Neural progenitor cell (in vitro differentiated cells): Measurements from ENCODE around the gene ZBTB49. TPM values are rescaled to one million over a fixed set of nuclear protein-coding genes. Genes with fewer than 3 reads are reported as not detected.

ENCODE experiments used
- DNase-seq: peaks from one replicate; pipeline ENCODE4 v3.0.0-alpha.2; 2016; ENCODE audit warnings: low spot score
- H2AFZ ChIP-seq: fragments of 200-600 bp; sonication (generic); replicated peaks from 2 replicates; pipeline ENCODE4 v1.6.1; 2016; ENCODE audit warnings: antibody characterized with exemption
- H3F3A ChIP-seq: fragments of 200-600 bp; sonication (generic); 2 replicates; pipeline ENCODE4 v1.6.1; 2016; ENCODE audit warnings: antibody characterized with exemption, low read depth
- H3K27ac ChIP-seq: fragments of 200-600 bp; sonication (generic); 2 replicates; pipeline ENCODE4 v1.5.1; 2016; ENCODE audit warnings: mild to moderate bottlenecking
- H3K27me3 ChIP-seq: fragments of 200-600 bp; sonication (generic); 2 replicates; pipeline ENCODE4 v1.6.1; 2016; ENCODE audit warnings: mild to moderate bottlenecking, moderate library complexity
- H3K36me3 ChIP-seq: fragments of 200-600 bp; sonication (generic); 2 replicates; pipeline ENCODE4 v1.5.1; 2016
- H3K4me1 ChIP-seq: fragments of 200-600 bp; sonication (generic); 2 replicates; pipeline ENCODE4 v1.6.1; 2016; ENCODE audit warnings: mixed run types
- H3K4me2 ChIP-seq: fragments of 200-600 bp; sonication (generic); 2 replicates; pipeline ENCODE4 v1.6.1; 2016
- H3K4me3 ChIP-seq: fragments of 200-600 bp; sonication (generic); 2 replicates; pipeline ENCODE4 v1.5.1; 2016
- H3K79me2 ChIP-seq: fragments of 200-600 bp; sonication (generic); 2 replicates; pipeline ENCODE4 v1.6.1; 2016; ENCODE audit warnings: low read depth
- H3K9ac ChIP-seq: fragments of 200-600 bp; sonication (generic); 2 replicates; pipeline ENCODE4 v1.6.1; 2016
- H3K9me3 ChIP-seq: fragments of 200-600 bp; sonication (generic); 2 replicates; pipeline ENCODE4 v1.5.1; 2016; ENCODE audit warnings: low read depth
- H4K20me1 ChIP-seq: fragments of 200-600 bp; sonication (generic); 2 replicates; pipeline ENCODE4 v1.6.1; 2016; ENCODE audit warnings: low read depth
- H3K27ac Mint-ChIP-seq: 3 replicates; pipeline ENCODE4 v1.8.0; 2021; ENCODE audit warnings: mixed read lengths
- H3K27me3 Mint-ChIP-seq: 2 replicates; pipeline ENCODE4 v1.8.0; 2022; ENCODE audit warnings: low read depth, mild to moderate bottlenecking, inconsistent platforms, moderate library complexity, mixed read lengths; ENCODE audit not compliant: insufficient read depth
- H3K36me3 Mint-ChIP-seq: 3 replicates; pipeline ENCODE4 v1.8.0; 2021; ENCODE audit warnings: mixed read lengths
- H3K4me1 Mint-ChIP-seq: 3 replicates; pipeline ENCODE4 v1.8.0; 2021; ENCODE audit warnings: mixed read lengths
- H3K4me3 Mint-ChIP-seq: 3 replicates; pipeline ENCODE4 v1.8.0; 2021; ENCODE audit warnings: mild to moderate bottlenecking, moderate library complexity, mixed read lengths
- H3K9me3 Mint-ChIP-seq: 3 replicates; pipeline ENCODE4 v1.8.0; 2020; ENCODE audit warnings: mixed read lengths
- EZH2 ChIP-seq: fragments of 200-600 bp; sonication (generic); IDR thresholded peaks from 2 replicates; pipeline ENCODE4 v1.6.1; 2017; ENCODE audit warnings: antibody characterized with exemption, mild to moderate bottlenecking, moderate library complexity
- EZH2phosphoT487 ChIP-seq: fragments of 200-600 bp; sonication (generic); IDR thresholded peaks from 2 replicates; pipeline ENCODE4 v1.6.1; 2017; ENCODE audit warnings: antibody characterized with exemption
- total RNA-seq: library from RNA; depleted of rRNA; stranded (reverse); fragments of >200 nt; gene quantifications from 2 replicates; pipeline ENCODE4 v1.2.3, GENCODE V29; 2015; ENCODE audit warnings: low replicate concordance
- TF ChIP-seq, protein P1 (sequence below): fragments of 200-600 bp; sonication (generic); IDR thresholded peaks from 2 replicates; pipeline ENCODE4 v1.5.1; 2017; ENCODE audit warnings: antibody characterized with exemption, mild to moderate bottlenecking

Gene ZBTB49
- total RNA-seq, 1 donor from 2014 or later = 20.2 TPM

DNA sequence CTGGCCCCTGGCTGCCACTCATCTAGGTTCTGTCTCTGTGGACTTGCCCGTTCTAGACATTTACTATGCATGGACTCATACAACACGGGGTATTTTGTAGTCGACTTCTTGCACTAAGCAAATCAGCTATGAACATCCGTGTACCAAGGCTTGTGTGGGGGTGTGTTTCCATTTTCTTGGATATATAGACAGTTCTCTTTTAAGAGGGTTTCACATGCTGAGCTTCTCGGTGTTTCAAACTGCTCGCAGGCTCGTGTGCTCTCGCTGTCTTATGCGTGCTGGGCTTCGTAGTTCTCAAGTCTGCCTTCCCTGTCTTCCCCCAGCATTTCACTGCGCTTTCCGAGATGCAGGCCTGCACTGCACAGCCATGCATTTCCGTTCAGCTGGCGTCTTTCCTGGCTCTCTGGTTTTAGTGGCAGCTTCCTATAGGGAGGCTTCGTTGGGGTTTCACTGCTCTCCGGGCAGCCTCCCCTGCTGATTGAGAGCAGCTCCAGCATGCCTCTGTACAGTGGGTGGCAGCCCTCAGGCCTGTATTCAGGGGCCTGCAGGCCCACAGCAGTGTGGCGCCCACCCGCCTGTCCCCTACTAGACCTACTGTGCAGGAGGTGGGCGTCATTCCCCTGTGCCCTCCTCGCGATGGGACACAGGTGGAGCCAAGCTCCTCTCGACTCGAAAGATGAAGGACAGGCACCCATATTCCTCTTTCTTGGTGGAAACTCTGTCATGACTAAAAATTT lies 27.6 kb downstream of the ZBTB49 start:
- TF ChIP-seq EZH2phosphoT487 (no peak), EZH2 (no peak)
- TF ChIP-seq, protein P1, sequence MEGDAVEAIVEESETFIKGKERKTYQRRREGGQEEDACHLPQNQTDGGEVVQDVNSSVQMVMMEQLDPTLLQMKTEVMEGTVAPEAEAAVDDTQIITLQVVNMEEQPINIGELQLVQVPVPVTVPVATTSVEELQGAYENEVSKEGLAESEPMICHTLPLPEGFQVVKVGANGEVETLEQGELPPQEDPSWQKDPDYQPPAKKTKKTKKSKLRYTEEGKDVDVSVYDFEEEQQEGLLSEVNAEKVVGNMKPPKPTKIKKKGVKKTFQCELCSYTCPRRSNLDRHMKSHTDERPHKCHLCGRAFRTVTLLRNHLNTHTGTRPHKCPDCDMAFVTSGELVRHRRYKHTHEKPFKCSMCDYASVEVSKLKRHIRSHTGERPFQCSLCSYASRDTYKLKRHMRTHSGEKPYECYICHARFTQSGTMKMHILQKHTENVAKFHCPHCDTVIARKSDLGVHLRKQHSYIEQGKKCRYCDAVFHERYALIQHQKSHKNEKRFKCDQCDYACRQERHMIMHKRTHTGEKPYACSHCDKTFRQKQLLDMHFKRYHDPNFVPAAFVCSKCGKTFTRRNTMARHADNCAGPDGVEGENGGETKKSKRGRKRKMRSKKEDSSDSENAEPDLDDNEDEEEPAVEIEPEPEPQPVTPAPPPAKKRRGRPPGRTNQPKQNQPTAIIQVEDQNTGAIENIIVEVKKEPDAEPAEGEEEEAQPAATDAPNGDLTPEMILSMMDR = no peak
- Mint-ChIP-seq H3K36me3 (peaks cover 4% of the 10 kb centered on the region), H3K9me3 (no peaks in the 10 kb centered on the region), H3K27ac (no peak overlapping the region), H3K4me1 (no peaks in the 10 kb centered on the region), H3K4me3 (no peak overlapping the region), H3K27me3 (no peaks in the 10 kb centered on the region)
- Histone ChIP-seq H3K4me2 (no peak overlapping the region), H3K9me3 (no peaks in the 10 kb centered on the region), H3K27ac (no peak overlapping the region), H3K4me3 (no peak overlapping the region), H3K79me2 (no peaks in the 10 kb centered on the region), H3K9ac (no peak overlapping the region), H3F3A (no peaks in the 10 kb centered on the region), H4K20me1 (no peaks in the 10 kb centered on the region), H2AFZ (no peak overlapping the region), H3K27me3 (no peaks in the 10 kb centered on the region), H3K4me1 (no peaks in the 10 kb centered on the region), H3K36me3 (no peaks in the 10 kb centered on the region)
- DNase-seq = no peak

- no peaks in the 10 kb centered on the region for H3K9me3 ChIP-seq
- DNase-seq = no peak
- Mint-ChIP-seq H3K27ac (no peak overlapping the region), H3K27me3 (no peaks in the 10 kb centered on the region), H3K4me3 (no peak overlapping the region), H3K9me3 (no peaks in the 10 kb centered on the region), H3K36me3 (no peaks in the 10 kb centered on the region), H3K4me1 (no peaks in the 10 kb centered on the region)
- H3K27me3 ChIP-seq = no peaks in the 10 kb centered on the region
- no peak overlapping the region for H3K4me3 ChIP-seq
- H2AFZ ChIP-seq = no peak overlapping the region
- no peaks in the 10 kb centered on the region for H3K36me3 ChIP-seq
- no peaks in the 10 kb centered on the region for H3K4me1 ChIP-seq
- H3K79me2 ChIP-seq = no peaks in the 10 kb centered on the region
- no peak overlapping the region for H3K27ac ChIP-seq
- no peak overlapping the region for H3K4me2 ChIP-seq
- H3F3A ChIP-seq = no peaks in the 10 kb centered on the region
- TF ChIP-seq EZH2 (no peak), EZH2phosphoT487 (no peak)
- H3K9ac ChIP-seq = no peak overlapping the region
- no peaks in the 10 kb centered on the region for H4K20me1 ChIP-seq
Measured at GRCh38 chr4:4320528-4320927, 30.5 kb downstream of the ZBTB49 start.

- Histone ChIP-seq H3K9me3 (no peaks in the 10 kb centered on the region), H3K9ac (no peak overlapping the region), H3K4me3 (no peak overlapping the region), H3K4me1 (no peaks in the 10 kb centered on the region), H3F3A (no peaks in the 10 kb centered on the region), H3K27ac (no peak overlapping the region), H3K79me2 (no peaks in the 10 kb centered on the region), H3K36me3 (no peaks in the 10 kb centered on the region), H4K20me1 (no peaks in the 10 kb centered on the region), H2AFZ (no peak overlapping the region), H3K27me3 (no peaks in the 10 kb centered on the region), H3K4me2 (no peak overlapping the region)
- H3K4me3 Mint-ChIP-seq = no peak overlapping the region
- H3K4me1 Mint-ChIP-seq = no peaks in the 10 kb centered on the region
- TF ChIP-seq, protein P1 = no peak
- TF ChIP-seq EZH2phosphoT487 = no peak
- no peak for TF ChIP-seq EZH2
- DNase-seq = no peak
- no peaks in the 10 kb centered on the region for H3K36me3 Mint-ChIP-seq
- H3K27ac Mint-ChIP-seq = no peak overlapping the region
- no peaks in the 10 kb centered on the region for H3K9me3 Mint-ChIP-seq
- peaks cover 2% of the 10 kb centered on the region for H3K27me3 Mint-ChIP-seq
Measured at GRCh38 chr4:4320951-4321714, 31.1 kb downstream of the ZBTB49 start.
